ENCODE data around the gene TRIM8. TPM values are rescaled to one million over a fixed set of nuclear protein-coding genes. Genes with fewer than 3 reads are reported as not detected.

The TRIM8 gene
- total and polyA plus RNA-seq, 4 donors, result 81.5 to 173 (median 120) TPM

DNA sequence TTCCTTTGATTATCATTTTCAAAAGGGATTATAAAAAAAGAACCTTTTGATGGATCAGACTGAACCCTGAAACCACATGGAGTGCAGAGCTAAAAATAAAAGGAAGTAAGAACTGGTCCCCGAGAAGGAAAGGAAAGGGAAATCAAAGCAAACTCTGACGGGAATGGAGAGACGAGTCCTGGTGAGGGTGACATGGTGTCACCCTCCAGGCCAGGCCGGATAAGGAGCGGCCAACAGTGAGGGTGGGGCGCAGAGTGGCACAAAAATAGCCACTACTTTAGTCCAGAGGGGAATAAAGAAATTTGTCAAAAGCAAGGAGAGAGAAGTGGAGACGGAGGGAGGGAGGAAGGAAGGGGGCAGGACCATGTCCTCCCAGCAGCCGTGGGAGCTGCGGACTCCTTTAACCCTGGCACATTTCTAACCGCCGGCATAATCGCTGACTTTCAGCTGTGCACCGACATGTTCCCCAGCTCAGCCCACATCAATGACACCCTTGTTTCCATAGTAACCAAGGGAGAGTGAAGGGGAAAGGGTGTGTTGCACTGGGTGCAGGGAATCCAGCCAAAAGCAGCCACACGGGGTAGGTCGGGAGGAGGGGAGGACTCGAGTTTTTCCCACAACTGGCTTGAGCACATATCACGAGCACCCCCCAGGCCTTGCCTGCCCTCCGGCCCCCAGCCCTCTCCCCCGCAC is 29.7 kb downstream of the TRIM8 start:
- H3K27ac ChIP-seq (ENCODE audit: low read depth in 1 of 2, low read length in 1 of 2), result peak overlapping the region; percentile 76 to 91
- WGBS, 2 donors, result 2 to 3% methylated on average over 19 of the region's 19 CpGs
- ATAC-seq (ENCODE audit: insufficient read depth, low FRiP score), result peak; percentile 10

DNA sequence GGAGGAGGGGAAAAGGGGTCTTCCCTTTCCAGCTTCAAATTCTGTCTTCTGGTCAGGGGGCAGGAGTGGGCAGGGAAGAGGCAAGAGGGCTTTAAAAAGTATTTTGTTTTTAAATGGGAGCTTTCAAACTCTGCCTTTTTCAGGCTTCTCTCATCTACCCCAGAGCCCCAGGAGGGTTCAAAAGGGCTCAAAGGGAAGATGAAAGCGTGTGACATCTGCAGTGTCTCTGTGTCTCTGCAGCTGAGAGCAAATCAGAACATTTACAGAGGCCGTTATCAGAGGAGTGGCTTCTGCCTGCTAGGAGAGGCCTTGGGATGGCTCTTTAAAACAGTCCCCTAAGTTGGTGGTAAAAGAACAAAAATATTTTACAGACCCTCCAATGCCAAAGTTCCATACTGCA is 30.3 kb downstream of the TRIM8 start:
- 27 to 62% methylated on average over 2 of the region's 2 CpGs for WGBS, 2 donors
- Histone ChIP-seq H3K27ac (ENCODE audit: low read depth in 1 of 2, low read length in 1 of 2) (peak overlapping the region; percentile 76 to 91), H3K4me3 (no peak overlapping the region)

More for the DNA sequence above, 29.7 kb downstream of the TRIM8 start:
- H3K4me1 ChIP-seq (ENCODE audit: control insufficient read depth in 5 of 5, insufficient read depth in 5 of 5, low read length in 5 of 5), result peaks cover 14 to 74% (median 40%) of the 10 kb centered on the region in 5 donors
- H3K9ac ChIP-seq (ENCODE audit: insufficient read depth in 1 of 2, low read length in 2 of 2), result peak overlapping the region; percentile 30 to 34
- no peaks in the 10 kb centered on the region for H3K27me3 ChIP-seq (ENCODE audit: control insufficient read depth in 3 of 3, insufficient read depth in 3 of 3, low read length in 2 of 3)
- peak; percentile 73 to 87 (median 82) for DNase-seq
- TF ChIP-seq, protein P1, sequence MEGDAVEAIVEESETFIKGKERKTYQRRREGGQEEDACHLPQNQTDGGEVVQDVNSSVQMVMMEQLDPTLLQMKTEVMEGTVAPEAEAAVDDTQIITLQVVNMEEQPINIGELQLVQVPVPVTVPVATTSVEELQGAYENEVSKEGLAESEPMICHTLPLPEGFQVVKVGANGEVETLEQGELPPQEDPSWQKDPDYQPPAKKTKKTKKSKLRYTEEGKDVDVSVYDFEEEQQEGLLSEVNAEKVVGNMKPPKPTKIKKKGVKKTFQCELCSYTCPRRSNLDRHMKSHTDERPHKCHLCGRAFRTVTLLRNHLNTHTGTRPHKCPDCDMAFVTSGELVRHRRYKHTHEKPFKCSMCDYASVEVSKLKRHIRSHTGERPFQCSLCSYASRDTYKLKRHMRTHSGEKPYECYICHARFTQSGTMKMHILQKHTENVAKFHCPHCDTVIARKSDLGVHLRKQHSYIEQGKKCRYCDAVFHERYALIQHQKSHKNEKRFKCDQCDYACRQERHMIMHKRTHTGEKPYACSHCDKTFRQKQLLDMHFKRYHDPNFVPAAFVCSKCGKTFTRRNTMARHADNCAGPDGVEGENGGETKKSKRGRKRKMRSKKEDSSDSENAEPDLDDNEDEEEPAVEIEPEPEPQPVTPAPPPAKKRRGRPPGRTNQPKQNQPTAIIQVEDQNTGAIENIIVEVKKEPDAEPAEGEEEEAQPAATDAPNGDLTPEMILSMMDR (IDR thresholded peaks at IDR 0.05; ENCODE audit: control extremely low read depth, extremely low read depth), result no peak
- H3K36me3 ChIP-seq (ENCODE audit: control insufficient read depth in 4 of 4, insufficient read depth in 4 of 4, low read length in 4 of 4), result no peaks in the 10 kb centered on the region
- no peak overlapping the region for H3K4me3 ChIP-seq
- H3K9me3 ChIP-seq (ENCODE audit: control insufficient read depth in 4 of 4, insufficient read depth in 3 of 4, low read length in 3 of 4), result no peaks in the 10 kb centered on the region

DNA sequence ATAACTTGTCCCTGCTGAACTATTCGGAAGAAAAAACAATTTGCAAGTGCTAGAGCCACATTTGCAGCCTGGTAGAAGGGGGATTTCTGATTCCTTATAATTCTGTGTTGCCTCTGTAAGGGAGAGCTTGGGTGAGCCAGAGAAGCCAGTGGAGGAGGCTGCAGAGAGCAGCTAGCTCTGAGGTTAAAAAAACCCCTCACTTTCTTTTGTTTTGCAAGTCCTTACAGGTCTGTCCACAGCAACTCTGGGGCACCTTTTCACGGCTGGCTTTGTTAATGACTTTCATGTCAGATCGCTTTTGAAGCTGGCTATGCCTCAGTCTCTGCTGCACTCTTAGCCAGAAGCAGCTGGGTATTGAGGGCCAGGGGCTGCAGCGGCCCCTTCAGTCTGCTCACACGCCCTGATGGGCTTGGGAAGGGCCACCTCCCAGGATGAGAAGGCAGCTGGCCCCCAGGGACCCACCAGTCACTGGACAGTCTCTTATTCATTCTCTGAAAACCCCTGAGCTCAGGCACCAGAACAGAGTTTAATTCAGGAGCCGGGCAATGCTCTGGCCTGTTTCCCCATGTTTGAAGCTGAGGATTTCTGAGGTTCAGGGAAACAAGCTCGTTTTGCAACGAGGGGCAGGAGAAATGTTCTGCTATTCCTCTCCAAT is 30.9 kb downstream of the TRIM8 start:
- Histone ChIP-seq H3K27me3 (ENCODE audit: control insufficient read depth in 3 of 3, insufficient read depth in 3 of 3, low read length in 2 of 3) (no peaks in the 10 kb centered on the region), H3K4me3 (no peak overlapping the region), H3K4me1 (ENCODE audit: control insufficient read depth in 5 of 5, insufficient read depth in 5 of 5, low read length in 5 of 5) (peaks cover 17 to 75% (median 43%) of the 10 kb centered on the region in 5 donors), H3K9ac (ENCODE audit: insufficient read depth in 1 of 2, low read length in 2 of 2) (peak overlapping the region in 1 of 2 donors; percentile 78), H3K27ac (ENCODE audit: low read depth in 1 of 2, low read length in 1 of 2) (peak overlapping the region; percentile 76 to 91), H3K36me3 (ENCODE audit: control insufficient read depth in 4 of 4, insufficient read depth in 4 of 4, low read length in 4 of 4) (no peaks in the 10 kb centered on the region), H3K9me3 (ENCODE audit: control insufficient read depth in 4 of 4, insufficient read depth in 3 of 4, low read length in 3 of 4) (no peaks in the 10 kb centered on the region)
- ATAC-seq (ENCODE audit: insufficient read depth, low FRiP score), result no peak
- WGBS, 2 donors, result 46 to 58% methylated on average over 8 of the region's 8 CpGs
- TF ChIP-seq, protein P1 (IDR thresholded peaks at IDR 0.05; ENCODE audit: control extremely low read depth, extremely low read depth), result no peak
- DNase-seq, result peak in 2 of 3 donors; percentile 39 to 46

More for the DNA sequence above, 30.3 kb downstream of the TRIM8 start:
- Histone ChIP-seq H3K36me3 (ENCODE audit: control insufficient read depth in 4 of 4, insufficient read depth in 4 of 4, low read length in 4 of 4) (no peaks in the 10 kb centered on the region), H3K4me1 (ENCODE audit: control insufficient read depth in 5 of 5, insufficient read depth in 5 of 5, low read length in 5 of 5) (peaks cover 17 to 76% (median 43%) of the 10 kb centered on the region in 5 donors), H3K9me3 (ENCODE audit: control insufficient read depth in 4 of 4, insufficient read depth in 3 of 4, low read length in 3 of 4) (no peaks in the 10 kb centered on the region), H3K9ac (ENCODE audit: insufficient read depth in 1 of 2, low read length in 2 of 2) (peak overlapping the region in 1 of 2 donors; percentile 19), H3K27me3 (ENCODE audit: control insufficient read depth in 3 of 3, insufficient read depth in 3 of 3, low read length in 2 of 3) (no peaks in the 10 kb centered on the region)
- TF ChIP-seq, protein P1 (IDR thresholded peaks at IDR 0.05; ENCODE audit: control extremely low read depth, extremely low read depth), result no peak
- ATAC-seq (ENCODE audit: insufficient read depth, low FRiP score) (no peak), DNase-seq (peak in 2 of 3 donors; percentile 30 to 53)

Measured in lung (tissue), 12 donors.